Fibroblast of skin of back (primary cell): ENCODE measurements around the gene SH3PXD2A.
"Not testable (repeated sequence)": the region's sequence is repeated elsewhere in the genome, so short reads cannot be mapped to it uniquely, and the experiment has no call there.

ENCODE experiments used
- DNase-seq: peaks from one replicate; pipeline ENCODE4 v3.0.0-alpha.2; 2013

SH3PXD2A gene

GRCh38 chr10:103764296-103765088 lies 90.9 kb downstream of the SH3PXD2A start:
- DNase-seq, result no peak

GRCh38 chr10:103763374-103764202 lies 91.8 kb downstream of the SH3PXD2A start:
- DNase-seq, result peak; percentile 59

DNA sequence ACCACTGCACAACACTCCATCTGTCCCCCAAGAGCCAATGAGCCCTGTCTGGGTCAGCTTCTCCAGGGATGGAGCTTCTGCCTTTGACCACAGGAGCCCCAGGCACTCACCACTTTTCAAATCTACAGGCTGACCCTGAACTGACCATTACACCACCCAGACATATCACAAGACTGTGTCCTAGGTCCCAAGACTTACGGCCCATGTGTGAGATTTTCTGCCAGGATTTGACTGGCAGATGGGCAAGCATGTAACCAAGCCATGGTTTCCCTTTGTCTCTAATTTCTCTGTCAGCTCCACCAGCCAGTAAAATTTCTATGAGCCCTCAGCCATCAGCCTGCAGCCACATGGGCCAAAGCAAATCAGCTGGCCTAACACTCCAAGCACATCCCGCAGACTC lies 92.5 kb downstream of the SH3PXD2A start:
- no peak for DNase-seq

DNA sequence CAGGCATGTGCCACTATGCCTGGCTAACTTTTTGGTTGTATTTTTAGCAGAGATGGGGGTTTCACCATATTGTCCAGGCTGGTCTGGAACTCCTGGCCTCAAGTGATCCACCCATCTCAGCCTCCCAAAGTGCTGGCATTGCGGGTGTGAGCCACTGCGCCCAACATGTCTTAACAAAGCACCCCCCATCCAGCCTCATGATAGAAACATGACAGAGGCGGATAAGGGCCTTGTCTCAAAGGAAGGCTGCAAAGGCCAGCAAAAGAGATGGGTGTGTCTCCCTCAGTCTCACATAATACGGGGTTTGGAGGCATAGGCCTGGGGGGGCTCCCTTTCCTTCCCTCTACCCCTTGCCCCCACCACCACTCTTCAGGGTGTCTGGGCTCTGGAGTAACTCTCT lies 93.2 kb downstream of the SH3PXD2A start:
- no peak for DNase-seq

GRCh38 chr10:103761075-103761920 lies 94.1 kb downstream of the SH3PXD2A start:
- no peak for DNase-seq

GRCh38 chr10:103760233-103760632 lies 95.1 kb downstream of the SH3PXD2A start:
- not testable (repeated sequence) for DNase-seq

- DNase-seq, result peak; percentile 75
Measured at GRCh38 chr10:103759100-103759781, 96.1 kb downstream of the SH3PXD2A start.

DNA sequence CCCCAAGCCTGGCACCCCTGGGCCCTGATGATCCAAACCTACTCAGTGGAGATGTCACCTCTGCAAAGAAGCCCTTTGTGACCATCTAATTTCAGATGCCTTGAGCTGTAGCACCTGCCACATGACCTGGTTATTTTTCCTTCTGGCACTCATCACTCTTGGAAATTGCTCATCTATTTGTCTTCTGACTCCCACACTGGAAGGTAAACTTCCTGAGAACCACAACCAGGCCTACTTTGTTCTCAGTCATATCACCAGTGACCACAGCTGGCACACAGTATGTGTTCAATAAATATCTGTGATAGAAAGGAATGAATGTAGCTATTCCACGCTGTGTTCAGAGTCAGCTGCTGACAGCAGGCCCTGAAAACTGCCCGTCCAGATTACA lies 97.1 kb downstream of the SH3PXD2A start:
- DNase-seq, result peak; percentile 48

GRCh38 chr10:103757531-103758293 lies 97.7 kb downstream of the SH3PXD2A start:
- DNase-seq, result peak; percentile 73

GRCh38 chr10:103756277-103756869 lies 99.0 kb downstream of the SH3PXD2A start:
- no peak for DNase-seq

DNA sequence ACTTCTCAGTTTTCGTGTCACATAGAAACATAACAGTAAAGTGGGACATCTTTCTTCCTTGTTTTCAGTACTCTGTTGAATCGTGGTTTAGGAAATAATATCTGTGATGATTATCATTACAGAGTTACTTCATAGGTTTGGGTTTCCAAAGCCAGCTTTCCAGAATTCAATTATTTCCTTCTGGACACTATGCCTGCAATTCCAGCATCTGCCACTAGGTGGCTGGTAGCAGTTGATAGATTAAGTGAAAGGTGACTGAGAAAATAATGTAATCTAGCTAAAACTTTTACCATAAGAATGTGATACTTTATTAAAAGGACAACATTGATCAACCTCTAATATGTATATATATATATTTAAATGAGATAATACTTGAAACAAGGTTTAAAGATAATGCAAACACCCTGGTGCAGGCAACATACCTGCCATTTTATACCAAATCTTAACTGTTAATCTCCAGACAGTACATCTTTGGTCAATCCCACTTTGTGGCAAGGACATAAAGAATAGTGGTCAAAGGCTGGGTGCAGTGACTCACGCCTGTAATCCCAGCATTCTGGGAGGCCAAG lies 102.6 kb downstream of the SH3PXD2A start:
- no peak for DNase-seq

- no peak for DNase-seq
Measured at GRCh38 chr10:103751667-103752290, 103.6 kb downstream of the SH3PXD2A start.

GRCh38 chr10:103750836-103751235 lies 104.5 kb downstream of the SH3PXD2A start:
- no peak for DNase-seq

DNA sequence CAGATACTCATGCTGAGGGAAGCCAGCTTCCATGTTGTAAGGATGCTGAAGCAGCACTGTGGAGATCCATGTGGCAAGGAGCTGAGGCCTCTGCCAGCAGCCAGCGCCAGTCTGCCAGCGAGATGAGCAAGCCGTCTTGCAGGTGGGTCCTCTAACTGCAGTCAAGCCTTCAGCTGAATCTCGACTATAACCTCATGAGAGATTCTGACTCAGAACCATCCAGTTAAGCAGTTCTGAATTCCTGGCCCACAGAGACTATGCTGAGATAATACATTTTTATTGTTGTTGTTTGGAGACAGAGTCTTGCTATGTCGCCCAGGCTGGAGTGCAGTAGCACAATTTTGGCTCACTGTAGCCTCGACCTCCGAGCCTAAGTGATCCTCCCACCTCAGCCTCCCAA lies 105.6 kb downstream of the SH3PXD2A start:
- no peak for DNase-seq

- no peak for DNase-seq
Measured at GRCh38 chr10:103748020-103748419, 107.4 kb downstream of the SH3PXD2A start.

- DNase-seq, result no peak
Measured at GRCh38 chr10:103747193-103747865, 108.0 kb downstream of the SH3PXD2A start.

GRCh38 chr10:103746598-103746997 lies 108.8 kb downstream of the SH3PXD2A start:
- DNase-seq, result no peak

- DNase-seq, result peak; percentile 37
Measured at GRCh38 chr10:103745341-103746247, 109.8 kb downstream of the SH3PXD2A start.
